Osteoblast (primary cell): ENCODE measurements around the gene RBM10. TPM values are rescaled to one million over a fixed set of nuclear protein-coding genes. Genes with fewer than 3 reads are reported as not detected.
A peak's percentile ranks its signal among the peaks of the same experiment; 100 is the strongest.

Source experiments
- DNase-seq: peaks from one replicate; pipeline ENCODE4 v3.0.0; 2011; ENCODE audit warnings: low spot score, mixed read lengths; ENCODE audit not compliant: insufficient read length; ENCODE audit errors: missing footprints
- H2AFZ ChIP-seq: 2 replicates; pipeline ENCODE4 v1.6.0; 2011; ENCODE audit warnings: mild to moderate bottlenecking, low read length
- H3K27ac ChIP-seq: 2 replicates; pipeline ENCODE4 v1.5.1; 2011; ENCODE audit warnings: mild to moderate bottlenecking, low read depth, low read length, moderate library complexity
- H3K27me3 ChIP-seq: 2 replicates; pipeline ENCODE4 v1.6.0; 2012; ENCODE audit warnings: mild to moderate bottlenecking, control low read depth, inconsistent platforms, low read length, moderate library complexity; ENCODE audit not compliant: insufficient read depth
- H3K36me3 ChIP-seq: 2 replicates; pipeline ENCODE4 v1.5.1; 2011; ENCODE audit warnings: mild to moderate bottlenecking, low read length, control low read depth, moderate library complexity; ENCODE audit not compliant: insufficient read depth
- H3K4me1 ChIP-seq: 2 replicates; pipeline ENCODE4 v1.5.1; 2011; ENCODE audit warnings: mild to moderate bottlenecking, low read length, control low read depth, moderate library complexity; ENCODE audit not compliant: insufficient read depth
- H3K4me2 ChIP-seq: 2 replicates; pipeline ENCODE4 v1.6.0; 2011; ENCODE audit warnings: mild to moderate bottlenecking, low read length; ENCODE audit not compliant: insufficient read depth
- H3K4me3 ChIP-seq: fragments of 200-600 bp; sonication (generic); 3 replicates; pipeline ENCODE4 v1.5.1; 2012; ENCODE audit warnings: mild to moderate bottlenecking, low read length, inconsistent platforms; ENCODE audit not compliant: insufficient read depth
- H3K79me2 ChIP-seq: 2 replicates; pipeline ENCODE4 v1.6.0; 2012; ENCODE audit warnings: mild to moderate bottlenecking, low read length, control low read depth, inconsistent platforms; ENCODE audit not compliant: insufficient read depth
- H3K9me3 ChIP-seq: 2 replicates; pipeline ENCODE4 v1.5.1; 2011; ENCODE audit warnings: low read depth, low read length, control low read depth
- H4K20me1 ChIP-seq: 2 replicates; pipeline ENCODE4 v1.6.0; 2012; ENCODE audit warnings: mild to moderate bottlenecking, low read length, control low read depth; ENCODE audit not compliant: insufficient read depth
- CTCF ChIP-seq: IDR thresholded peaks from 2 replicates; pipeline ENCODE4 v1.5.1; 2011; ENCODE audit warnings: mild to moderate bottlenecking, low read depth, low read length, moderate library complexity; ENCODE audit errors: extremely low read depth
- total RNA-seq: library from RNA; depleted of rRNA; stranded (reverse); fragments of >200 nt; gene quantifications from 2 replicates; pipeline ENCODE4 v1.2.3, GENCODE V29; 2012

RBM10 gene
- total RNA-seq, 1 donor, result 32.9 TPM

- Histone ChIP-seq H3K4me1 (peaks cover 49% of the 10 kb centered on the region), H3K27me3 (peaks cover 3% of the 10 kb centered on the region), H3K27ac (peak within 1 kb of the TSS; percentile 88), H2AFZ (peak within 1 kb of the TSS; percentile 88), H3K4me2 (peak within 1 kb of the TSS; percentile 81), H3K79me2 (peaks cover 59% of the 10 kb centered on the region), H3K36me3 (peaks cover 10% of the 10 kb centered on the region), H4K20me1 (peaks cover 37% of the 10 kb centered on the region), H3K9me3 (no peaks in the 10 kb centered on the region), H3K4me3 (peak within 1 kb of the TSS; percentile 97)
- TF ChIP-seq CTCF, result peak; percentile 88
- DNase-seq, result peak; percentile 98
These were observed 48.6 kb downstream of the RBM10 start, which contains the start of gene UBA1 for GRCh38 chrX:47193475-47194193. UBA1 (plus strand) TSS chrX:47193829; CDS start chrX:47198803, 4,974 bp downstream.

GRCh38 chrX:47194194-47194787 is 49.3 kb downstream of the RBM10 start:
- peak overlapping the region; percentile 88 for H3K27ac ChIP-seq
- DNase-seq, result no peak

GRCh38 chrX:47196098-47196497 is 51.1 kb downstream of the RBM10 start:
- Histone ChIP-seq H3K27ac (peak overlapping the region; percentile 19), H3K4me1 (peaks cover 45% of the 10 kb centered on the region), H2AFZ (no peak overlapping the region), H3K27me3 (no peaks in the 10 kb centered on the region), H3K36me3 (peaks cover 32% of the 10 kb centered on the region), H3K9me3 (no peaks in the 10 kb centered on the region), H3K4me2 (peak overlapping the region; percentile 62), H3K79me2 (peaks cover 72% of the 10 kb centered on the region), H3K4me3 (peak overlapping the region; percentile 18), H4K20me1 (peaks cover 54% of the 10 kb centered on the region)
- no peak for TF ChIP-seq CTCF
- peak; percentile 62 for DNase-seq

More at GRCh38 chrX:47194194-47194787, 49.3 kb downstream of the RBM10 start:
- no peak for TF ChIP-seq CTCF
- Histone ChIP-seq H3K36me3 (peaks cover 17% of the 10 kb centered on the region), H3K9me3 (no peaks in the 10 kb centered on the region), H3K4me3 (peak overlapping the region; percentile 97), H3K27me3 (no peaks in the 10 kb centered on the region), H4K20me1 (peaks cover 42% of the 10 kb centered on the region), H3K79me2 (peaks cover 66% of the 10 kb centered on the region), H3K4me2 (peak overlapping the region; percentile 81), H2AFZ (peak overlapping the region; percentile 88), H3K4me1 (peaks cover 49% of the 10 kb centered on the region)

- no peaks in the 10 kb centered on the region for H3K9me3 ChIP-seq
- peaks cover 46% of the 10 kb centered on the region for H3K36me3 ChIP-seq
- H3K27ac ChIP-seq, result peak overlapping the region; percentile 24
- H3K4me3 ChIP-seq, result no peak overlapping the region
- peaks cover 69% of the 10 kb centered on the region for H4K20me1 ChIP-seq
- no peak for DNase-seq
- no peak overlapping the region for H2AFZ ChIP-seq
- H3K4me1 ChIP-seq, result peaks cover 45% of the 10 kb centered on the region
- no peak for TF ChIP-seq CTCF
- no peaks in the 10 kb centered on the region for H3K27me3 ChIP-seq
- peak overlapping the region; percentile 39 for H3K4me2 ChIP-seq
- peaks cover 74% of the 10 kb centered on the region for H3K79me2 ChIP-seq
These were observed 52.5 kb downstream of the RBM10 start for GRCh38 chrX:47197526-47197925.
